ENCODE measurements around the gene THBS3. TPM values are rescaled to one million over a fixed set of nuclear protein-coding genes. Genes with fewer than 3 reads are reported as not detected.

The THBS3 gene
- total and polyA plus RNA-seq, 2 of the 13 experiments (the other 11 are each of a cell fraction or from before 2014, with no cell fraction given): 0.86 to 3.6 TPM

DNA sequence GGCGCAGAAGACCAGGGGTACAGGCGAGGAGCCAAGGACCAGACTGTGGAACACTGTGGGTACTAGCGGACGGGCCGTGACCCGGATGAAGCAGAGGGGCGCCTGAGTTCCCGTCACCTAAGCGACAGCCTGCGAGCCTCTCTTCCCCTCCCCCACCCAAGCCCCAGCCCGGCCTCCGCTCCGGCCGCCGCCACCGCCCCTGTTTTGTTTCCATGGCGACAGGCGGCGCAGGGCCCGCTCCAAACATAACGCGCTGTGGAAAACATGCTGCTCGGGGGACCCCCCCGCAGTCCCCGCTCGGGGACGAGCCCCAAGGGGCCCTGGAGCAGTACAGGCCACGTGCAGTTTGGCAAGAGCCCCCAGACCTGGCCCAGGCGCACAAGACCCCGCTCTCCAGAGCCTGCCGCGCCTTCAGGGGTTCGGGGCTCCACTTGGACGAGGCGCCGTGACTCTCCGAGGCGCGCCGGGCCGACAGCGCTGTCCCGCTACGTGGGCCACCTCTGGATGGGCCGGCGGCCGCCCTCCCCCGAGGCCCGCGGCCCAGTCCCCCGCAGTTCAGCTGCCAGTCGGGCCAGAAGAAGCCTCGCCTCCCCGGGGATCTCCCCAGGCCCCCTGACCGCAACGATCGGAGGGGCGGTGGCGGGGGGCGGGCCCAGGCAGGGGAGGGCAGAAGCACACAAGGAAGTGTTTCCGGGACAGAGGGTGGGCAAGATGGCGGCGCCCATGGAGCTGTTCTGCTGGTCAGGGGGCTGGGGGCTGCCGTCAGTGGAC lies 1.0 kb upstream of the THBS3 start, which contains the start of gene MTX1 (continued):
- TF ChIP-seq FLYWCH1 (CRISPR knock-in tag; IDR thresholded peaks at IDR 0.05): no peak
- no peak for TF ChIP-seq ZNF468 (CRISPR knock-in tag; IDR thresholded peaks at IDR 0.05)
- TF ChIP-seq ZNF768 (CRISPR knock-in tag; IDR thresholded peaks at IDR 0.05): no peak
- no peak for TF ChIP-seq SIX1 (CRISPR knock-in tag; IDR thresholded peaks at IDR 0.05; ENCODE audit: borderline replicate concordance)
- no peak for TF ChIP-seq NCOA2 (CRISPR knock-in tag; IDR thresholded peaks at IDR 0.05)
- TF ChIP-seq ZNF24 (IDR thresholded peaks at IDR 0.05): no peak
- TF ChIP-seq, protein P1, sequence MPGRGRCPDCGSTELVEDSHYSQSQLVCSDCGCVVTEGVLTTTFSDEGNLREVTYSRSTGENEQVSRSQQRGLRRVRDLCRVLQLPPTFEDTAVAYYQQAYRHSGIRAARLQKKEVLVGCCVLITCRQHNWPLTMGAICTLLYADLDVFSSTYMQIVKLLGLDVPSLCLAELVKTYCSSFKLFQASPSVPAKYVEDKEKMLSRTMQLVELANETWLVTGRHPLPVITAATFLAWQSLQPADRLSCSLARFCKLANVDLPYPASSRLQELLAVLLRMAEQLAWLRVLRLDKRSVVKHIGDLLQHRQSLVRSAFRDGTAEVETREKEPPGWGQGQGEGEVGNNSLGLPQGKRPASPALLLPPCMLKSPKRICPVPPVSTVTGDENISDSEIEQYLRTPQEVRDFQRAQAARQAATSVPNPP (CRISPR knock-in tag; IDR thresholded peaks at IDR 0.05): no peak
- TF ChIP-seq, protein P2, sequence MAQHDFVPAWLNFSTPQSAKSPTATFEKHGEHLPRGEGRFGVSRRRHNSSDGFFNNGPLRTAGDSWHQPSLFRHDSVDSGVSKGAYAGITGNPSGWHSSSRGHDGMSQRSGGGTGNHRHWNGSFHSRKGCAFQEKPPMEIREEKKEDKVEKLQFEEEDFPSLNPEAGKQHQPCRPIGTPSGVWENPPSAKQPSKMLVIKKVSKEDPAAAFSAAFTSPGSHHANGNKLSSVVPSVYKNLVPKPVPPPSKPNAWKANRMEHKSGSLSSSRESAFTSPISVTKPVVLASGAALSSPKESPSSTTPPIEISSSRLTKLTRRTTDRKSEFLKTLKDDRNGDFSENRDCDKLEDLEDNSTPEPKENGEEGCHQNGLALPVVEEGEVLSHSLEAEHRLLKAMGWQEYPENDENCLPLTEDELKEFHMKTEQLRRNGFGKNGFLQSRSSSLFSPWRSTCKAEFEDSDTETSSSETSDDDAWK (CRISPR knock-in tag; IDR thresholded peaks at IDR 0.05): no peak
- TF ChIP-seq ZNF772 (CRISPR knock-in tag; IDR thresholded peaks at IDR 0.05): no peak
- TF ChIP-seq, protein P3, sequence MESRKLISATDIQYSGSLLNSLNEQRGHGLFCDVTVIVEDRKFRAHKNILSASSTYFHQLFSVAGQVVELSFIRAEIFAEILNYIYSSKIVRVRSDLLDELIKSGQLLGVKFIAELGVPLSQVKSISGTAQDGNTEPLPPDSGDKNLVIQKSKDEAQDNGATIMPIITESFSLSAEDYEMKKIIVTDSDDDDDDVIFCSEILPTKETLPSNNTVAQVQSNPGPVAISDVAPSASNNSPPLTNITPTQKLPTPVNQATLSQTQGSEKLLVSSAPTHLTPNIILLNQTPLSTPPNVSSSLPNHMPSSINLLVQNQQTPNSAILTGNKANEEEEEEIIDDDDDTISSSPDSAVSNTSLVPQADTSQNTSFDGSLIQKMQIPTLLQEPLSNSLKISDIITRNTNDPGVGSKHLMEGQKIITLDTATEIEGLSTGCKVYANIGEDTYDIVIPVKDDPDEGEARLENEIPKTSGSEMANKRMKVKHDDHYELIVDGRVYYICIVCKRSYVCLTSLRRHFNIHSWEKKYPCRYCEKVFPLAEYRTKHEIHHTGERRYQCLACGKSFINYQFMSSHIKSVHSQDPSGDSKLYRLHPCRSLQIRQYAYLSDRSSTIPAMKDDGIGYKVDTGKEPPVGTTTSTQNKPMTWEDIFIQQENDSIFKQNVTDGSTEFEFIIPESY (CRISPR knock-in tag; IDR thresholded peaks at IDR 0.05): no peak
- no peak for TF ChIP-seq ZNF775 (CRISPR knock-in tag; IDR thresholded peaks at IDR 0.05; ENCODE audit: borderline replicate concordance)
- TF ChIP-seq TBL1XR1 (IDR thresholded peaks at IDR 0.05; ENCODE audit: borderline replicate concordance, low read length, partially characterized antibody): no peak
- TF ChIP-seq, protein P4, sequence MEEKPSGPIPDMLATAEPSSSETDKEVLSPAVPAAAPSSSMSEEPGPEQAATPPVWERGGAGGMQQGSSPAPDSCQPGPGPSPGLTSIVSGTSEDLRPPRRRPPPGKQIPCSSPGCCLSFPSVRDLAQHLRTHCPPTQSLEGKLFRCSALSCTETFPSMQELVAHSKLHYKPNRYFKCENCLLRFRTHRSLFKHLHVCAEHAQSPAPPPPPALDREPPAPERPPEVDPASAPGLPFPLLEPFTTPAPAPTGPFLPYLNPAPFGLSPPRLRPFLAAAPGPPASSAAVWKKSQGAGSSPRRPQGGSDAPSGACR (CRISPR knock-in tag; IDR thresholded peaks at IDR 0.05): 0 out of 2 replicates have a peak, but pooled peaks have one; percentile 9
- no peak for TF ChIP-seq FIP1L1 (IDR thresholded peaks at IDR 0.05; ENCODE audit: borderline replicate concordance, insufficient read depth, low read depth, low read length)
- TF ChIP-seq, protein P5, sequence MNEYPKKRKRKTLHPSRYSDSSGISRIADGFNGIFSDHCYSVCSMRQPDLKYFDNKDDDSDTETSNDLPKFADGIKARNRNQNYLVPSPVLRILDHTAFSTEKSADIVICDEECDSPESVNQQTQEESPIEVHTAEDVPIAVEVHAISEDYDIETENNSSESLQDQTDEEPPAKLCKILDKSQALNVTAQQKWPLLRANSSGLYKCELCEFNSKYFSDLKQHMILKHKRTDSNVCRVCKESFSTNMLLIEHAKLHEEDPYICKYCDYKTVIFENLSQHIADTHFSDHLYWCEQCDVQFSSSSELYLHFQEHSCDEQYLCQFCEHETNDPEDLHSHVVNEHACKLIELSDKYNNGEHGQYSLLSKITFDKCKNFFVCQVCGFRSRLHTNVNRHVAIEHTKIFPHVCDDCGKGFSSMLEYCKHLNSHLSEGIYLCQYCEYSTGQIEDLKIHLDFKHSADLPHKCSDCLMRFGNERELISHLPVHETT (CRISPR knock-in tag; conservative IDR thresholded peaks at IDR 0.05): no peak
- TF ChIP-seq CBX2 (IDR thresholded peaks at IDR 0.05; ENCODE audit: low read depth, low read length): no peak
- no peak for TF ChIP-seq CBX2 (CRISPR knock-in tag; IDR thresholded peaks at IDR 0.05; ENCODE audit: low read depth)
- TF ChIP-seq KLF11 (CRISPR knock-in tag; IDR thresholded peaks at IDR 0.05): no peak
- TF ChIP-seq ELF3 (CRISPR knock-in tag; IDR thresholded peaks at IDR 0.05): 0 out of 2 replicates have a peak, but pooled peaks have one; percentile 35
- TF ChIP-seq, protein P6, sequence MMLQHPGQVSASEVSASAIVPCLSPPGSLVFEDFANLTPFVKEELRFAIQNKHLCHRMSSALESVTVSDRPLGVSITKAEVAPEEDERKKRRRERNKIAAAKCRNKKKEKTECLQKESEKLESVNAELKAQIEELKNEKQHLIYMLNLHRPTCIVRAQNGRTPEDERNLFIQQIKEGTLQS (CRISPR knock-in tag; IDR thresholded peaks at IDR 0.05): no peak
- TF ChIP-seq ZFP41 (CRISPR knock-in tag; IDR thresholded peaks at IDR 0.05; ENCODE audit: borderline replicate concordance): no peak
- no peak for TF ChIP-seq ZNF329 (CRISPR knock-in tag; IDR thresholded peaks at IDR 0.05; ENCODE audit: low read depth)
